GM19452 (cell line): Measurements from ENCODE around the gene GALNT17.
"Not testable (repeated sequence)": the region's sequence is repeated elsewhere in the genome, so short reads cannot be mapped to it uniquely, and the experiment has no call there.

ENCODE experiments used
- ATAC-seq: cut with Tn5 transposase; IDR thresholded peaks from one replicate; pipeline ENCODE4 v1.9.1; 2021; ENCODE audit not compliant: unreplicated experiment

GALNT17 gene

GRCh38 chr7:71604818-71605414 is 473.0 kb downstream of the GALNT17 start:
- ATAC-seq = no peak

GRCh38 chr7:71611986-71612385 is 480.0 kb downstream of the GALNT17 start:
- no peak for ATAC-seq

- ATAC-seq = no peak
Measured at GRCh38 chr7:71612911-71613310, 481.0 kb downstream of the GALNT17 start.

GRCh38 chr7:71613313-71613712 is 481.4 kb downstream of the GALNT17 start:
- ATAC-seq = no peak

- ATAC-seq = no peak
Measured at GRCh38 chr7:71615017-71615416, 483.1 kb downstream of the GALNT17 start.

GRCh38 chr7:71616217-71616616 is 484.3 kb downstream of the GALNT17 start:
- ATAC-seq = no peak

GRCh38 chr7:71618278-71618677 is 486.3 kb downstream of the GALNT17 start:
- no peak for ATAC-seq

GRCh38 chr7:71625545-71625944 is 493.6 kb downstream of the GALNT17 start:
- no peak for ATAC-seq

GRCh38 chr7:71626206-71626605 is 494.3 kb downstream of the GALNT17 start:
- no peak for ATAC-seq

- no peak for ATAC-seq
Measured at GRCh38 chr7:71627651-71628050, 495.7 kb downstream of the GALNT17 start.

- ATAC-seq = no peak
Measured at GRCh38 chr7:71630516-71630915, 498.6 kb downstream of the GALNT17 start.

GRCh38 chr7:71633551-71634008 is 501.6 kb downstream of the GALNT17 start:
- ATAC-seq = no peak

- not testable (repeated sequence) for ATAC-seq
Measured at GRCh38 chr7:71635849-71636248, 503.9 kb downstream of the GALNT17 start.

- no peak for ATAC-seq
Measured at GRCh38 chr7:71636329-71636728, 504.4 kb downstream of the GALNT17 start.

GRCh38 chr7:71637578-71637977 is 505.6 kb downstream of the GALNT17 start:
- no peak for ATAC-seq

- no peak for ATAC-seq
Measured at GRCh38 chr7:71638108-71638507, 506.2 kb downstream of the GALNT17 start.

- no peak for ATAC-seq
Measured at GRCh38 chr7:71639382-71640085, 507.6 kb downstream of the GALNT17 start.

GRCh38 chr7:71643031-71643430 is 511.1 kb downstream of the GALNT17 start:
- ATAC-seq = not testable (repeated sequence)

- no peak for ATAC-seq
Measured at GRCh38 chr7:71645836-71646235, 513.9 kb downstream of the GALNT17 start.

GRCh38 chr7:71649812-71650211 is 517.9 kb downstream of the GALNT17 start:
- ATAC-seq = no peak

GRCh38 chr7:71650653-71651337 is 518.9 kb downstream of the GALNT17 start:
- ATAC-seq = no peak

- no peak for ATAC-seq
Measured at GRCh38 chr7:71652510-71652909, 520.6 kb downstream of the GALNT17 start.
